Endothelial cell of umbilical vein (primary cell): ENCODE data around the gene ZNF557. TPM values are rescaled to one million over a fixed set of nuclear protein-coding genes. Genes with fewer than 3 reads are reported as not detected.
A peak's percentile ranks its signal among the peaks of the same experiment; 100 is the strongest.
"Not testable (repeated sequence)": the region's sequence is repeated elsewhere in the genome, so short reads cannot be mapped to it uniquely, and the experiment has no call there.

Experiments used
- Bru-seq: library from RNA; stranded (reverse); fragments of 400-500 nt; gene quantifications from one replicate; lab custom pipeline; 2021; lab: Mats Ljungman, UMichigan
- BruChase-seq, 2 experiments: library from RNA; stranded (reverse); fragments of 400-500 nt; gene quantifications; one replicate each; lab custom pipeline; 2021; lab: Mats Ljungman, UMichigan
- BruUV-seq: library from RNA; stranded (reverse); fragments of 400-500 nt; replicated peaks from 2 replicates; lab custom pipeline; 2021; lab: Mats Ljungman, UMichigan
- CTCF ChIA-PET: fragments of 300-600, 350-600 bp; sonication (Branson Sonifier 250); formaldehyde crosslinking; loops from one replicate; lab custom pipeline; 2021; ENCODE audit warnings: antibody characterized with exemption, inconsistent platforms; lab: Charles Lee
- POLR2A ChIA-PET: fragments of 300-600, 350-600 bp; sonication (Branson Sonifier 250); formaldehyde crosslinking; loops from one replicate; lab custom pipeline; 2021; ENCODE audit warnings: antibody characterized with exemption, inconsistent platforms; lab: Charles Lee
- DNase-seq: peaks from one replicate; pipeline ENCODE4 v3.0.0-alpha.2; 2011; ENCODE audit warnings: low read depth, low spot score
- FAIRE-seq: peaks from 2 replicates; lab custom pipeline; 2011; peaks lifted over from hg19 to GRCh38; lab: Jason Lieb, UNC
- H2AFZ ChIP-seq: 2 replicates; pipeline ENCODE4 v1.6.0; 2012; ENCODE audit warnings: low read depth, low read length, control low read depth, inconsistent platforms
- H3K27ac ChIP-seq: 2 replicates; pipeline ENCODE4 v1.5.1; 2011; ENCODE audit warnings: low read depth, mild to moderate bottlenecking, control low read depth, low read length, moderate library complexity; ENCODE audit not compliant: insufficient read depth
- H3K27me3 ChIP-seq, 2 experiments: 2 replicates each; pipeline versions ENCODE4 v1.6.0 to v1.6.1; 2011; ENCODE audit warnings: low read length in 2 of 2, mixed read lengths in 1 of 2; ENCODE audit not compliant: control insufficient read depth in 2 of 2, insufficient read depth in 2 of 2
- H3K36me3 ChIP-seq, 2 experiments: 2 replicates in 1 of 2; 3 replicates in 1 of 2; pipeline ENCODE4 v1.5.1; 2011; ENCODE audit warnings: low read length in 2 of 2, mild to moderate bottlenecking in 1 of 2, moderate library complexity in 1 of 2; ENCODE audit not compliant: control insufficient read depth in 2 of 2, insufficient read depth in 2 of 2; ENCODE audit errors: extremely low read depth in 1 of 2
- H3K4me1 ChIP-seq: 3 replicates; pipeline ENCODE4 v1.5.1; 2011; ENCODE audit warnings: mild to moderate bottlenecking, low read length; ENCODE audit not compliant: control insufficient read depth, insufficient read depth; ENCODE audit errors: extremely low read depth
- H3K4me2 ChIP-seq: 2 replicates; pipeline ENCODE4 v1.6.1; 2011; ENCODE audit warnings: low read length, control low read depth, mixed read lengths; ENCODE audit not compliant: insufficient read depth
- H3K4me3 ChIP-seq, 3 experiments: fragments of 200-600 bp in 1 of 3; sonication (generic), shearing (Covaris generic) in 1 of 3; replicated peaks in 1 of 3; 2 replicates each; pipeline ENCODE4 v1.5.1; 2011 to 2016; ENCODE audit warnings: control low read depth in 3 of 3, low read length in 3 of 3, mild to moderate bottlenecking in 2 of 3, inconsistent platforms in 1 of 3, low read depth in 1 of 3, moderate library complexity in 1 of 3; ENCODE audit not compliant: insufficient read depth in 1 of 3
- H3K79me2 ChIP-seq: 2 replicates; pipeline ENCODE4 v1.6.0; 2012; ENCODE audit warnings: low read length, inconsistent platforms; ENCODE audit not compliant: control insufficient read depth, insufficient read depth
- H3K9ac ChIP-seq: replicated peaks from 2 replicates; pipeline ENCODE3; 2011; ENCODE audit warnings: low read length, control low read depth; ENCODE audit not compliant: insufficient read depth; ENCODE audit errors: extremely low read depth
- H3K9me1 ChIP-seq: replicated peaks from 3 replicates; pipeline ENCODE4 v1.6.0; 2011; ENCODE audit warnings: mild to moderate bottlenecking, low read length; ENCODE audit not compliant: control insufficient read depth, insufficient read depth; ENCODE audit errors: extremely low read depth
- H3K9me3 ChIP-seq: replicated peaks from 2 replicates; pipeline ENCODE4 v1.5.1; 2012; ENCODE audit warnings: low read length, inconsistent platforms; ENCODE audit not compliant: control insufficient read depth, insufficient read depth
- H4K20me1 ChIP-seq: replicated peaks from 2 replicates; pipeline ENCODE3; 2011; ENCODE audit warnings: mild to moderate bottlenecking, low read length; ENCODE audit not compliant: control insufficient read depth, insufficient read depth; ENCODE audit errors: extremely low read depth
- EZH2 ChIP-seq: IDR thresholded peaks from 2 replicates; pipeline ENCODE4 v1.6.1; 2012; ENCODE audit warnings: borderline replicate concordance, low read depth, mild to moderate bottlenecking, moderate library complexity, low read length, inconsistent platforms; ENCODE audit not compliant: severe bottlenecking
- GATA2 ChIP-seq: IDR thresholded peaks from 2 replicates; pipeline ENCODE4 v1.7.0; 2011; ENCODE audit warnings: low read depth, mild to moderate bottlenecking, moderate library complexity, mixed read lengths, low read length; ENCODE audit not compliant: insufficient read length, insufficient read depth
- POLR2A ChIP-seq: IDR thresholded peaks from 2 replicates; pipeline ENCODE4 v1.6.1; 2012; ENCODE audit warnings: low read depth, mild to moderate bottlenecking, control low read depth, low read length
- POLR2AphosphoS5 ChIP-seq: IDR thresholded peaks from 2 replicates; pipeline ENCODE4 v1.6.1; 2012; ENCODE audit warnings: low read depth, mild to moderate bottlenecking, control low read depth, low read length, moderate library complexity; ENCODE audit not compliant: insufficient read depth
- dilution Hi-C: fragments of 300-500 bp; cut with MboI; formaldehyde crosslinking; loops from one replicate; pipeline ENCODE4 v1.15.0; 2019; ENCODE audit warnings: low sequenced_read_pairs; ENCODE audit not compliant: extremely low pct_ligation_motif_present
- intact Hi-C: fragments of 100-400 bp; cut with micrococcal nuclease; formaldehyde crosslinking; loops from one replicate; pipeline ENCODE4 v1.10.0; 2022
- long read RNA-seq: library from polyadenylated mRNA; stranded (forward); transcript quantifications from one replicate; pipeline ENCODE4 v2.0.0, GENCODE V29; 2021
- polyA minus RNA-seq, 3 experiments: library from RNA; depleted of rRNA, polyadenylated mRNA; stranded (reverse); fragments of >200 nt; gene quantifications; 1 replicate in 1 of 3; 2 replicates in 2 of 3; pipeline ENCODE4 v1.2.3, GENCODE V29; 2011
- polyA plus RNA-seq, 4 experiments: library from polyadenylated mRNA; depleted of rRNA in 3 of 4; stranded (reverse) in 3 of 4; unstranded in 1 of 4; fragments of >200 nt; gene quantifications; 2 replicates each; pipeline versions ENCODE4 v1.2.1 to v1.2.3, GENCODE V29; 2011 to 2012; ENCODE audit warnings: missing spikeins in 1 of 4
- total RNA-seq: library from RNA; stranded (reverse); gene quantifications from 2 replicates; pipeline ENCODE4 v1.2.3, GENCODE V29; 2021

Gene ZNF557
- total RNA-seq (8.0 and 9.1 TPM in 2 replicates), polyA plus RNA-seq (1.7 and 1.9 TPM in 2 replicates), polyA minus RNA-seq (12.3 and 13.2 TPM in 2 replicates), Bru-seq, nascent RNA (percentile 73 among the genes with signal in this experiment), BruChase-seq, experiment 1, labeled RNA remaining after a 6-hour chase (percentile 63 among the genes with signal in this experiment), BruChase-seq, experiment 2, labeled RNA remaining after a 2-hour chase (percentile 70 among the genes with signal in this experiment)
- 2.1 and 2.5 TPM in 2 replicates for polyA plus RNA-seq (2011; cell fraction: cytosol; rRNA removed)
- 4.6 and 5.0 TPM in 2 replicates for polyA plus RNA-seq (2011; cell fraction: nucleus; rRNA removed)
- 2.8 and 3.9 TPM in 2 replicates for polyA plus RNA-seq (2012)
- 13.3 TPM for polyA minus RNA-seq (2011; cell fraction: cytosol; rRNA and poly(A)+ RNA removed)
- polyA minus RNA-seq (2011; cell fraction: nucleus; rRNA and poly(A)+ RNA removed), result 7.8 and 11.6 TPM in 2 replicates
- long read RNA-seq, full-length matches to known transcripts, result 11 of 13 reads
- long read RNA-seq, partial matches to known transcripts, result 1 of 13 reads
- long read RNA-seq, other reads (novel, unspliced or antisense), result 1 of 13 reads

DNA sequence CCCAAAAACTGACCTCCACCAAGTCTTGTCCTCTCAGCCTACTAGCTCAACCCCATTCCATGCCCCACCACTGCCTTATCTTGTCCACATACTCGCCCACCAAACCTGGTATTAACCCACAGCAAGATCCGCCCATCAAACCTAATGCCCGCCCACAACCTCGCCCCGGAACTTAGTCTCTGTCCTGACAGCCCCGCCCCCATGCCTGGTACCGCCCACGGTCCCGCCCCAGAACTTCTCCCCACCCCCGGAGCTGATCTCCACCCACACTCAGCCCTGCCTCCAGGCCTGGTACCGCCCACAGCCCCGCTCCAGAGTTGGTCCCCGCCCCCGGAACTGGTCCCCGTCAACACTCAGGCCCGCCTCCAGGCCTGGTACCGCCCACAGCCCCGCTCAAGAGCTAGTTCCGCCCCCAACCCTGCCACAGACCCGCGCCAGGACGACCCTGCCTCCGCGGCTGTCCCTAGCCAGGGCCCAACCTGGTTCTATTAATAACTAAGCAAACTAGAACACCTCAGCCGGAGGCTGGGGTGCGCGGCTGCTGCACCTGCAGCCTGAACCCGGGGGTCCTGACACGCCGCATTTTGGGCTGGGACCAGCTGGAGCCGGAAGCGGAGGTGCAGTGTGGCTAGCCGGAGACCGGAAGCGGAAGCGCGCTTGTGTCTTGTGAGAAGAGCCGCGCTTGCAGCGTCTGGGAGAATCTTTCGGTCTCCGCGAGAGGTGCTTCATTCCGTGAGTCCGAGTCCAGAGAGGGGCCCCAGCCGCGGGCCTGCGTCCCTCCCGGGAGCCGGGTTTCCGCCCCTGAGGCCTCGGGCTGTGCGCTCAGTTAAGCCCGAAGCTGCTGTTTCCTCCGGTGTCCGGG, at the start of gene ZNF557:
ZNF557 (plus strand) TSS at position 662 of the 862 bp plus-strand sequence. CDS start 5,372 bp downstream, outside the sequence.
- ChIA-PET POLR2A (interaction anchor here (0.7 to 1.8 kb wide), 2 partner anchors 30 to 547 kb away, joined by 3 to 15 read pairs; no protein-coding TSS in a partner anchor), CTCF (interaction anchor here (0.6 to 1.2 kb wide), 4 partner anchors 30 to 127 kb away, joined by 3 to 7 read pairs (median 6); no protein-coding TSS in a partner anchor)
- intact Hi-C loops (loop anchor here (1.0 kb wide), 1 partner anchor 30 kb away; no protein-coding TSS in a partner anchor), dilution Hi-C loops (no loop called here)
- peak within 1 kb of the TSS; percentile 98 for H2AFZ ChIP-seq
- DNase-seq (peak; percentile 97), FAIRE-seq (peak; percentile 90)
- no peaks in the 10 kb centered on the region for H3K9me3 ChIP-seq
- no peaks in the 10 kb centered on the region for H3K27me3 ChIP-seq
- TF ChIP-seq GATA2, result no peak
- TF ChIP-seq EZH2, result no peak
- peak; percentile 87 for TF ChIP-seq POLR2AphosphoS5
- peak; percentile 63 for TF ChIP-seq POLR2A
- H3K27ac ChIP-seq, result peak within 1 kb of the TSS; percentile 46
- peak within 1 kb of the TSS; percentile 64 for H3K9ac ChIP-seq
- H4K20me1 ChIP-seq, result no peaks in the 10 kb centered on the region
- peaks cover 7% of the 10 kb centered on the region for H3K4me1 ChIP-seq
- H3K79me2 ChIP-seq, result peaks cover 9% of the 10 kb centered on the region
- no peaks in the 10 kb centered on the region for H3K9me1 ChIP-seq
- no TSS peak for BruUV-seq
- H3K36me3 ChIP-seq, result peaks cover 8% of the 10 kb centered on the region in 2 experiments
- peak within 1 kb of the TSS; percentile 86 for H3K4me2 ChIP-seq
- H3K4me3 ChIP-seq, result peak within 1 kb of the TSS; percentile 72 to 94 (median 79)

DNA sequence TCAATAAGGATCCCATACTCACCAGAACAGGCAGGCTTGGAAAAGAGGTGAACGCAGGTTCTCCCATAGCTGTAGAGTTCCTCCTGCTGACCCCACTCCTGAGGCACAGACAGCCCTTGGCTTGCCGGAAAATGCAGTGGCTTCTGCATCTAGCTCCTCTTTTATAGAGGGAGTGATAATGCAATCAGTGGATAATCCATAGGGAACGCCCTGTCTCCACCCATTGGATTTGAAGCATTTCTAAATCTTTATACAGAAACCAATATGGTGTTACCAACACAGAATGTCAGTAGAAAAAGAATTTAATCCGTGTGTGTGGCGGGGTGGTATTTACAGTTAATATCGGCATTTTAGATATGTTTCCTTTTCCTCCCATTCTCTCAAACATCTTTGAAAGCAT, 48.2 kb upstream of the ZNF557 start, which contains the start of gene MBD3L2B:
MBD3L2B (minus strand) TSS at position 101 of the 400 bp plus-strand sequence; CDS start at position 67, 34 bp downstream.
- H3K9ac ChIP-seq, H3K9me3 ChIP-seq, BruUV-seq, H3K4me3 ChIP-seq, H3K4me2 ChIP-seq, H3K36me3 ChIP-seq, H2AFZ ChIP-seq, POLR2A ChIA-PET, H3K27ac ChIP-seq, FAIRE-seq, intact Hi-C loops, H3K79me2 ChIP-seq, H4K20me1 ChIP-seq, CTCF ChIA-PET, H3K4me1 ChIP-seq, DNase-seq, H3K9me1 ChIP-seq, dilution Hi-C loops, H3K27me3 ChIP-seq: not testable (repeated sequence)

DNA sequence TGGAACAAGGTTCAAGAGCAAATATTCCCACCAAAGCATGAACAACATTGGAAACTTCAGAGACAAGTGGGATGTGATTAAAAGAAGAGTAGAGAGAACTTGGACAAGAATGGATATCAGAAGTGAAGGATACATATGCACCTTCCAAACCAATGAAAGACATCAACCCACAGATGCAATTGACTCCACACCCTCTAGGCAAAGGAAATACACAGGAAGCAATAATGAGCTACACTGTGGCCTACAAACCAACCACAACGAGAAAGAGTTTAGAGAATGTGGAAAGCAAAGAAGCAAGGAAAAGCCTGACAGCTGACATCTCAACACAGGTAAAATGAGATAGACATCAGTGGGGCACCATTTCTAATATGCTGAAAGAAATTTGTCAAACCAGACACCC, 40.7 kb upstream of the ZNF557 start:
- H4K20me1 ChIP-seq, H3K4me3 ChIP-seq, DNase-seq, intact Hi-C loops, FAIRE-seq, H3K79me2 ChIP-seq, H2AFZ ChIP-seq, H3K36me3 ChIP-seq, H3K4me1 ChIP-seq, H3K27ac ChIP-seq, POLR2A ChIA-PET, H3K27me3 ChIP-seq, dilution Hi-C loops, H3K9me1 ChIP-seq, H3K9me3 ChIP-seq, CTCF ChIA-PET, BruUV-seq, H3K4me2 ChIP-seq, H3K9ac ChIP-seq: not testable (repeated sequence)
